Activated B cell treated with CpG ODN at 0.5 μM for 24 hours (primary cell): ENCODE results near the gene PCDH9. TPM values are rescaled to one million over a fixed set of nuclear protein-coding genes. Genes with fewer than 3 reads are reported as not detected.

ENCODE experiments used
- ATAC-seq: fragments of 200-7000 bp; cut with Tn5 transposase; one replicate; pipeline ENCODE4 v1.10.0; 2021; ENCODE audit warnings: low read depth, mild to moderate bottlenecking, moderate library complexity
- CTCF ChIA-PET: fragments of 350-600 bp; sonication (Branson Sonifier 250); formaldehyde crosslinking; loops from one replicate; lab custom pipeline; 2021; ENCODE audit warnings: antibody characterized with exemption; lab: Charles Lee
- POLR2A ChIA-PET: fragments of 350-600 bp; sonication (Branson Sonifier 250); formaldehyde crosslinking; loops from one replicate; lab custom pipeline; 2021; ENCODE audit warnings: antibody characterized with exemption; lab: Charles Lee
- DNase-seq: peaks from one replicate; pipeline ENCODE4 v3.0.0; 2022
- H3K27ac Mint-ChIP-seq: one replicate; pipeline ENCODE4 v1.8.0; 2020; ENCODE audit warnings: mixed read lengths
- H3K27me3 Mint-ChIP-seq: one replicate; pipeline ENCODE4 v1.8.0; 2021; ENCODE audit warnings: mixed read lengths
- H3K36me3 Mint-ChIP-seq: one replicate; pipeline ENCODE4 v1.8.0; 2021; ENCODE audit warnings: low read depth, mixed read lengths
- H3K4me1 Mint-ChIP-seq: one replicate; pipeline ENCODE4 v1.8.0; 2021; ENCODE audit warnings: mixed read lengths
- H3K4me3 Mint-ChIP-seq: one replicate; pipeline ENCODE4 v1.8.0; 2020; ENCODE audit warnings: mild to moderate bottlenecking, mixed read lengths
- H3K9me3 Mint-ChIP-seq: one replicate; pipeline ENCODE4 v1.8.0; 2020; ENCODE audit warnings: mixed read lengths
- intact Hi-C: fragments of 100-400 bp; cut with micrococcal nuclease; formaldehyde crosslinking; loops from one replicate; pipeline ENCODE4 v1.15.1; 2024
- total RNA-seq: library from RNA; stranded (reverse); gene quantifications from 2 replicates; pipeline ENCODE4 v1.2.3, GENCODE V29; 2022
- TF ChIP-seq, protein P1 (sequence below): fragments of 200-600 bp; IDR thresholded peaks from one replicate; pipeline ENCODE4 v1.8.0; 2022; ENCODE audit warnings: antibody characterized with exemption, mild to moderate bottlenecking

Gene PCDH9
- total RNA-seq, 1 donor from 2014 or later = 6.4 TPM

DNA sequence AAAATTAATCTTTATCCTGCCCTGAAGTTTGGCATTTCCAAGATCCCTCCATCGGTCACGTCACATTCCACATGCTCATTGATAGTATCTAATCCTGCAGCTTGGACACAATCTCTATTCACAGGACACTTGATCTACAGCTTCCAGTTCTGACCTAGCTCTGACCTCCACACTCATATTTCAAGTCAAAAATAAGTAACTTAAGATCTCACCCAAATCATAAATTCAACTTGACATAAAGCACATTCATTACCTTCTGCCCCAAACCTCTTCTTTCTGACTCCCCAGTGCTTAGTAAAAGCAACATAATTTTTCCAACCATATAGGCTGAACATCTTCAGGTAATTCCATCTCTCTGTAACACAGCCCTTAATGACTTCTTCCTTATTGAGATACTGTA lies 880.2 kb downstream of the PCDH9 start:
- H3K36me3 Mint-ChIP-seq = no peaks in the 10 kb centered on the region
- H3K27ac Mint-ChIP-seq = no peak overlapping the region

DNA sequence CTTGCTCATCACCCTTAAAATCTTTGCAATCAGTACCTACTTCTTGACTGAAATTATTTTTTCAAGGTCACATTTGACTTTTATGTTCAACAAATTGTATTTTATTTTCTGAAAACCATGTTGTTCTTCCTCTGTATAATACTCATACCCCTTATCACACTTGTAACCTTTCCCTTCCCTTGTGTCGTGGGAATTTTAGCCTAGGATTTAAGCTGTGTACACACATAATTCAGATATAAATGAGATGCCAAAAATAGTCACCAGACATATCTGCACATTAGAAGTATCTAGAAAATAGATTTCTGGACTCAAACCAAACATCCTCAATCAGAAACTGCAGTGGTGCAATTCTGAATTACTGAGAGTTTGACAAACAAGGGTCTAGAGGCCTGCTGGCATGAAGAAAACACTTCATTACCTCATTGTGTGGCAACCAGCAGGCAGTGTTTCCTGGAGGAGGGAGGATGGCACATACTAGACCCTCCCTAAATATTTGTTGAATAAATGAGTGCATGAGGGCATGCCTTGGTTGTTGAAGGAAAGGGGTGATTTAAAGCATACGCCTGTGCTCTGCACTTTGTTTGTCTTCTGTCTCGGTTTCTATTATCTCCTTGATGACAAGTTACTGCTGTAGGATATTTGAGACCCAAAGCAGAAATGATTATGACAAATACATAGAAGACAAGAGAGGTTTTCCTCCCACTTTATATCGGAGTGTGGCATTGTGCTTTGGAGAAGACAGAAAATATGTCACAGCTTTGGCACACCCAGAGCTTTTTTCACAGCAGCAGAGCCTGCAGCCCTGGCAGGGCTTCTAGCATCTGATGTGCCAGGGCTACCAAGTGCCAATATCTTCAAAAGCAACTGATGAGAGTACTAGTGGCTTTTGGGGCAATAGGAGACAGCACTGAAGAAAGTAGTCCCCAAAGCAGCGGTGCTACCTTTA lies 881.1 kb downstream of the PCDH9 start:
- intact Hi-C loops = no loop called here
- Mint-ChIP-seq H3K4me3 (no peak overlapping the region), H3K36me3 (no peaks in the 10 kb centered on the region), H3K27me3 (no peaks in the 10 kb centered on the region), H3K4me1 (no peaks in the 10 kb centered on the region), H3K9me3 (no peaks in the 10 kb centered on the region), H3K27ac (no peak overlapping the region)
- ATAC-seq (no peak), DNase-seq (no peak)
- ChIA-PET POLR2A (no interaction called here), CTCF (no interaction called here)
- TF ChIP-seq, protein P1, sequence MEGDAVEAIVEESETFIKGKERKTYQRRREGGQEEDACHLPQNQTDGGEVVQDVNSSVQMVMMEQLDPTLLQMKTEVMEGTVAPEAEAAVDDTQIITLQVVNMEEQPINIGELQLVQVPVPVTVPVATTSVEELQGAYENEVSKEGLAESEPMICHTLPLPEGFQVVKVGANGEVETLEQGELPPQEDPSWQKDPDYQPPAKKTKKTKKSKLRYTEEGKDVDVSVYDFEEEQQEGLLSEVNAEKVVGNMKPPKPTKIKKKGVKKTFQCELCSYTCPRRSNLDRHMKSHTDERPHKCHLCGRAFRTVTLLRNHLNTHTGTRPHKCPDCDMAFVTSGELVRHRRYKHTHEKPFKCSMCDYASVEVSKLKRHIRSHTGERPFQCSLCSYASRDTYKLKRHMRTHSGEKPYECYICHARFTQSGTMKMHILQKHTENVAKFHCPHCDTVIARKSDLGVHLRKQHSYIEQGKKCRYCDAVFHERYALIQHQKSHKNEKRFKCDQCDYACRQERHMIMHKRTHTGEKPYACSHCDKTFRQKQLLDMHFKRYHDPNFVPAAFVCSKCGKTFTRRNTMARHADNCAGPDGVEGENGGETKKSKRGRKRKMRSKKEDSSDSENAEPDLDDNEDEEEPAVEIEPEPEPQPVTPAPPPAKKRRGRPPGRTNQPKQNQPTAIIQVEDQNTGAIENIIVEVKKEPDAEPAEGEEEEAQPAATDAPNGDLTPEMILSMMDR = no peak

More for the DNA sequence above, 880.2 kb downstream of the PCDH9 start:
- Mint-ChIP-seq H3K9me3 (no peaks in the 10 kb centered on the region), H3K4me3 (no peak overlapping the region), H3K27me3 (no peaks in the 10 kb centered on the region), H3K4me1 (no peaks in the 10 kb centered on the region)
- DNase-seq = no peak
- no peak for ATAC-seq
- CTCF ChIA-PET = no interaction called here
- TF ChIP-seq, protein P1 = no peak
- intact Hi-C loops = no loop called here
- POLR2A ChIA-PET = no interaction called here

DNA sequence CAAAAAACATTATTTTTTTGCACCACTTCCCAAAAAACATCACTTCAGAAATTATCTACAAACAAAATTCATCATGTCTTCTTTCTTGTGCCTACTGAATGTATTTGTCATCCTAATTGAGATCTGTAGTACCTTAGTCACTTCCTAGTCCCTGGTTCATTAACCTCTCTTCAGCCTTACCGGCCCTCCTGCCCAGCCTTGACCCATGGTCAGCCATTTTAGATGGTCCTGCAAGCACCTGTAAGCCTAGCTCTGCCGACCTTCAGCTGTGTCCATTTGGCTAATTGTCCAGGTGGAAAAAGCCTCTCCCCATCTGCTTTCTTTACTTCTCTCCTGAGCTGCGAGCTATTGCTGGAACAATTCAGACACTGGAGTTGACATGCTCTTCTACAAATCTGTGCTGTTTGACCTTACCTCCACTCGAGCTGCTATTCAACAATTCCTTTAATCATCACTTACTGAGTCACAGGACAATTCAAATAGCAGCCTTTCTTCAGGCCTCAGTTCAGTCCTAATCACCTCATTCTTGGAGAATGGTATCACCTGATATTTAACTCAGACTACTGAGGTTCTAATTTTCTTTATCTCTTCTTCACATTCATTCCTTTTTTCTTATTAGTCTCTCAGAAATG lies 882.5 kb downstream of the PCDH9 start:
- no peak overlapping the region for H3K4me3 Mint-ChIP-seq

GRCh38 chr13:66345971-66346370 lies 884.2 kb downstream of the PCDH9 start:
- Mint-ChIP-seq H3K27me3 (no peaks in the 10 kb centered on the region), H3K9me3 (no peaks in the 10 kb centered on the region), H3K36me3 (no peaks in the 10 kb centered on the region), H3K4me1 (no peaks in the 10 kb centered on the region), H3K27ac (no peak overlapping the region), H3K4me3 (no peak overlapping the region)
- TF ChIP-seq, protein P1 = no peak
- ATAC-seq (no peak), DNase-seq (no peak)
- intact Hi-C loops = no loop called here
- ChIA-PET CTCF (no interaction called here), POLR2A (no interaction called here)

More for the DNA sequence above, 882.5 kb downstream of the PCDH9 start:
- no peak for DNase-seq
- ChIA-PET CTCF (no interaction called here), POLR2A (no interaction called here)
- Mint-ChIP-seq H3K4me1 (no peaks in the 10 kb centered on the region), H3K36me3 (no peaks in the 10 kb centered on the region), H3K27ac (no peak overlapping the region), H3K27me3 (no peaks in the 10 kb centered on the region), H3K9me3 (no peaks in the 10 kb centered on the region)
- intact Hi-C loops = no loop called here
- no peak for ATAC-seq
- TF ChIP-seq, protein P1 = no peak

DNA sequence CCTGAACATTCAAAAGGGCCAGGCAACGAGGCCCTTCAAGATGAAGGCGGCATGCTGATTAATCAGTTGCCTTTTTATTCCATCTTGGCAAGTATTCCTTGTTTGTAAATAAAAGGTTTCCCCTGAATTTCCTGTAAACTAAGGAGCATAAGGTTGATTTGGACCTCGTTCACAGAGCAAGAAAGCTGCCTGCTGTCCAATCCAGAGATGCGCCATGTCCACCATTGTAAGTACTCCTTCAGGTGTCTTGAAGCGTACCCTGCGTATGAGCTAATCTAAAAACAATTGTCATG lies 884.7 kb downstream of the PCDH9 start:
- no peaks in the 10 kb centered on the region for H3K4me1 Mint-ChIP-seq
- ATAC-seq (no peak), DNase-seq (no peak)
- intact Hi-C loops = no loop called here
- CTCF ChIA-PET = no interaction called here
- no peak overlapping the region for H3K4me3 Mint-ChIP-seq
- H3K9me3 Mint-ChIP-seq = no peaks in the 10 kb centered on the region
- H3K27ac Mint-ChIP-seq = no peak overlapping the region
- H3K36me3 Mint-ChIP-seq = no peaks in the 10 kb centered on the region
- H3K27me3 Mint-ChIP-seq = no peaks in the 10 kb centered on the region
- POLR2A ChIA-PET = no interaction called here
- TF ChIP-seq, protein P1 = no peak
